CD14-positive monocyte (primary cell): ENCODE measurements around the gene DCTD. TPM values are rescaled to one million over a fixed set of nuclear protein-coding genes. Genes with fewer than 3 reads are reported as not detected.
A peak's percentile ranks its signal among the peaks of the same experiment; 100 is the strongest.

ENCODE experiments used
- DNase-seq, 3 donors: peaks; one replicate each; pipeline ENCODE4 v3.0.0-alpha.2; 2011 to 2022
- H2AFZ ChIP-seq: 2 replicates; pipeline ENCODE4 v1.6.0; 2012; ENCODE audit warnings: mild to moderate bottlenecking, low read depth, low read length, inconsistent platforms; ENCODE audit not compliant: insufficient read depth, poor library complexity, severe bottlenecking
- H3K27ac ChIP-seq, 2 donors: 1 replicate in 1 of 2; 2 replicates in 1 of 2; pipeline ENCODE4 v1.5.1; 2012 to 2013; ENCODE audit warnings: low read length in 2 of 2, control low read depth in 1 of 2, inconsistent platforms in 1 of 2, low read depth in 1 of 2, mild to moderate bottlenecking in 1 of 2
- H3K27me3 ChIP-seq, 2 donors: one replicate each; pipeline versions ENCODE4 v1.6.0 to v1.6.1; 2011 to 2013; ENCODE audit warnings: low read length in 2 of 2; ENCODE audit not compliant: control insufficient read depth in 2 of 2, insufficient read depth in 2 of 2
- H3K36me3 ChIP-seq, 2 donors: replicated peaks in 1 of 2; 1 replicate in 1 of 2; 2 replicates in 1 of 2; pipeline versions ENCODE4 v1.5.1 to v1.6.1; 2012 to 2013; ENCODE audit warnings: low read length in 2 of 2, control low read depth in 1 of 2, inconsistent platforms in 1 of 2, mild to moderate bottlenecking in 1 of 2; ENCODE audit not compliant: insufficient read depth in 2 of 2, control insufficient read depth in 1 of 2
- H3K4me1 ChIP-seq, 2 donors: 1 replicate in 1 of 2; 2 replicates in 1 of 2; pipeline versions ENCODE4 v1.5.1 to v1.6.1; 2012 to 2013; ENCODE audit warnings: low read length in 2 of 2, control low read depth in 1 of 2, inconsistent platforms in 1 of 2, mild to moderate bottlenecking in 1 of 2, moderate library complexity in 1 of 2; ENCODE audit not compliant: insufficient read depth in 2 of 2, control insufficient read depth in 1 of 2
- H3K4me2 ChIP-seq: replicated peaks from 2 replicates; pipeline ENCODE3; 2012; ENCODE audit warnings: low read length, moderate library complexity, mild to moderate bottlenecking; ENCODE audit not compliant: poor library complexity, severe bottlenecking; ENCODE audit errors: extremely low read depth
- H3K4me3 ChIP-seq, 3 experiments: fragments of 200-600 bp in 1 of 3; sonication (generic) in 1 of 3; replicated peaks in 1 of 3; 1 replicate in 2 of 3; 2 replicates in 1 of 3; pipeline ENCODE4 v1.5.1; 2011 to 2013; ENCODE audit warnings: low read length in 3 of 3, mild to moderate bottlenecking in 3 of 3, control low read depth in 2 of 3, low read depth in 2 of 3, inconsistent platforms in 1 of 3, moderate library complexity in 1 of 3
- H3K79me2 ChIP-seq: 2 replicates; pipeline ENCODE4 v1.6.0; 2012; ENCODE audit warnings: mild to moderate bottlenecking, control low read depth, inconsistent platforms, low read length, moderate library complexity; ENCODE audit not compliant: insufficient read depth
- H3K9ac ChIP-seq: 2 replicates; pipeline ENCODE4 v1.6.0; 2017; ENCODE audit warnings: low read length, mild to moderate bottlenecking; ENCODE audit not compliant: insufficient read depth, poor library complexity, severe bottlenecking
- H3K9me3 ChIP-seq, 2 donors: replicated peaks in 1 of 2; 1 replicate in 1 of 2; 2 replicates in 1 of 2; pipeline versions ENCODE4 v1.5.1 to v1.6.1; 2012 to 2013; ENCODE audit warnings: low read length in 2 of 2, control low read depth in 1 of 2; ENCODE audit not compliant: control insufficient read depth in 1 of 2, insufficient read depth in 1 of 2
- H4K20me1 ChIP-seq: 2 replicates; pipeline ENCODE4 v1.6.0; 2012; ENCODE audit warnings: mild to moderate bottlenecking, low read length, control low read depth, moderate library complexity; ENCODE audit not compliant: insufficient read depth
- H3K27ac Mint-ChIP-seq, 7 donors: one replicate each; pipeline ENCODE4 v1.8.0; 2020; ENCODE audit warnings: mild to moderate bottlenecking in 7 of 7, mixed read lengths in 7 of 7, moderate library complexity in 6 of 7, inconsistent platforms in 2 of 7
- H3K27me3 Mint-ChIP-seq, 3 donors: one replicate each; pipeline ENCODE4 v1.8.0; 2021 to 2022; ENCODE audit warnings: low read depth in 3 of 3, mild to moderate bottlenecking in 3 of 3, mixed read lengths in 3 of 3, moderate library complexity in 3 of 3, inconsistent platforms in 1 of 3
- H3K36me3 Mint-ChIP-seq, 2 donors: one replicate each; pipeline ENCODE4 v1.8.0; 2020; ENCODE audit warnings: mixed read lengths in 2 of 2, inconsistent platforms in 1 of 2, mild to moderate bottlenecking in 1 of 2
- H3K4me1 Mint-ChIP-seq: one replicate; pipeline ENCODE4 v1.8.0; 2020; ENCODE audit warnings: mild to moderate bottlenecking, mixed read lengths
- H3K4me3 Mint-ChIP-seq, 2 donors: one replicate each; pipeline ENCODE4 v1.8.0; 2020; ENCODE audit warnings: mild to moderate bottlenecking in 2 of 2, mixed read lengths in 2 of 2, moderate library complexity in 1 of 2
- H3K9me3 Mint-ChIP-seq, 7 donors: one replicate each; pipeline ENCODE4 v1.8.0; 2020 to 2022; ENCODE audit warnings: mixed read lengths in 7 of 7, mild to moderate bottlenecking in 6 of 7, moderate library complexity in 6 of 7, inconsistent platforms in 2 of 7
- CTCF ChIP-seq: fragments of 200-600 bp; IDR thresholded peaks from one replicate; pipeline ENCODE4 v1.8.0; 2022; ENCODE audit warnings: antibody characterized with exemption, mild to moderate bottlenecking
- WGBS: methylation state at CpG from one replicate; pipeline ENCODE4 v1.1.5; 2013; ENCODE audit warnings: missing lambda C conversion rate; ENCODE audit not compliant: insufficient coverage; 5-methylcytosine and 5-hydroxymethylcytosine counted together
- intact Hi-C, 2 donors: fragments of 100-400 bp; cut with micrococcal nuclease; formaldehyde crosslinking; loops; one replicate each; pipeline versions ENCODE4 v1.15.0 to v1.15.1; 2023
- polyA plus RNA-seq, 3 donors: library from polyadenylated mRNA; depleted of rRNA in 1 of 3; unstranded in 2 of 3; stranded (reverse) in 1 of 3; fragments of 300-500 nt in 2 of 3; fragments of >200 nt in 1 of 3; fragmentation: Illumina TruSeq in 2 of 3; gene quantifications; 1 replicate in 2 of 3; 2 replicates in 1 of 3; pipeline ENCODE4 v1.2.3, GENCODE V29; 2012 to 2021

The DCTD gene
- polyA plus RNA-seq, 3 donors = 45.8 to 49.9 (median 47.8) TPM

DNA sequence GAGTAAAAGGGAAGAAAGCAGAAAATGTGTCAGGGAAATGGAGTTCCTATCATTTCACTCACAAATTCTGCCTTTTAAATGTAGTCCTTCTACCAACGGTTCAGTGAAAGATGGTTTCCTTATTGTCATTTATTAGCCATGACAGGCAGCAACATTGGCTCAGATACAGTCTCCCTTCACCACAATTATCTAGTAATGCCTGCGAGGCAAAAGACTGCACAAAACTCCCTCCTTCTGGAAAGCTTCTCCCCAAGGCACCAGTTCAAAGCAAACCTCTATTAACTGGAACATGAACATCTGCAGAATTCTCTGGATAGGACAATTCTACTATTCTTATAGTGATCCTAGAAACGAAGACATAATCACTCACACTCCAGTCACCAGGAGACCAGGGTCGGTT, 28.3 kb downstream of the DCTD start:
- Histone ChIP-seq H3K9ac (no peak overlapping the region), H3K4me3 (no peak overlapping the region), H2AFZ (no peak overlapping the region), H3K27me3 (no peaks in the 10 kb centered on the region), H3K4me1 (no peaks in the 10 kb centered on the region), H4K20me1 (no peaks in the 10 kb centered on the region), H3K79me2 (no peaks in the 10 kb centered on the region), H3K9me3 (peaks cover 7 to 10% of the 10 kb centered on the region in 2 donors), H3K36me3 (peaks cover 57 to 89% of the 10 kb centered on the region in 2 donors), H3K27ac (no peak overlapping the region), H3K4me2 (no peak overlapping the region)
- no peak for DNase-seq
- Mint-ChIP-seq H3K27me3 (peaks cover 0 to 2% (median 0%) of the 10 kb centered on the region in 3 donors), H3K27ac (peak overlapping the region in 1 of 7 donors; percentile 6), H3K4me1 (no peaks in the 10 kb centered on the region), H3K4me3 (no peak overlapping the region), H3K36me3 (peaks cover 82 to 93% of the 10 kb centered on the region in 2 donors), H3K9me3 (peaks cover 2 to 11% (median 9%) of the 10 kb centered on the region in 7 donors)
- TF ChIP-seq CTCF = no peak
- intact Hi-C loops = no loop called here
- WGBS = 100% methylated on average over 3 of the region's 4 CpGs

DNA sequence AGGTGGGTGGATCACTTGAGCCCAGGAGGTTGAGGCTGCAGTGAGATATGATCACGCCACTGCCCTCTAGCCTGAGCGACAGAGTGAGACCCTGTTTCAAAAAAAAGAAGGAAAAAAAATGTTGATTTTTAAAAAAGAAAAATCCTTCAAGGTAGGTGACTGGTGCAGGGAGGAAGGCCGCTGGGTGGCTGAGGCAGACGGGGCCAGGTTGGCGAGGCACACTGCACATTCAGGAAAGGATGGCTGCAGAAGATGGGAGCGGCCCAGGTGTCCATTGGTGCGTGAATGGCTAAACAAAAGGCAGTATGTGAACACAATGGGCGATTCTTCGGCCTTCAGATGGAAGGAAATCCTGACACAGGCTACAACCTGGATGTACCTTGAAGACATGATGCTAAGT, 30.4 kb downstream of the DCTD start:
- Histone ChIP-seq H3K36me3 (peaks cover 40 to 68% of the 10 kb centered on the region in 2 donors), H2AFZ (no peak overlapping the region), H3K27ac (no peak overlapping the region), H3K79me2 (no peaks in the 10 kb centered on the region), H3K27me3 (no peaks in the 10 kb centered on the region), H3K9me3 (peaks cover 7 to 10% of the 10 kb centered on the region in 2 donors), H3K4me1 (no peaks in the 10 kb centered on the region), H4K20me1 (no peaks in the 10 kb centered on the region), H3K4me2 (no peak overlapping the region), H3K4me3 (no peak overlapping the region), H3K9ac (no peak overlapping the region)
- peaks cover 75 to 88% of the 10 kb centered on the region in 2 donors for H3K36me3 Mint-ChIP-seq
- H3K4me3 Mint-ChIP-seq = no peak overlapping the region
- intact Hi-C loops = no loop called here
- no peaks in the 10 kb centered on the region for H3K4me1 Mint-ChIP-seq
- peaks cover 2 to 11% (median 9%) of the 10 kb centered on the region in 7 donors for H3K9me3 Mint-ChIP-seq
- H3K27me3 Mint-ChIP-seq = peaks cover 0 to 4% (median 2%) of the 10 kb centered on the region in 3 donors
- no peak overlapping the region for H3K27ac Mint-ChIP-seq
- no peak for TF ChIP-seq CTCF
- WGBS = 97% methylated on average over 9 of the region's 9 CpGs
- DNase-seq = no peak
